DMS114 treated with DMSO at 0.1 percent for 48 hours (cell line): ENCODE data around the gene ARHGAP33.

Source experiments
- DNase-seq: peaks from one replicate; lab custom pipeline; 2025; ENCODE audit not compliant: unreplicated experiment; lab: John Stamatoyannopoulos, UW

ARHGAP33 gene

GRCh38 chr19:35739275-35740107 is 35.9 kb upstream of the ARHGAP33 start:
- DNase-seq: no peak

GRCh38 chr19:35740108-35740422 is 35.3 kb upstream of the ARHGAP33 start:
- no peak for DNase-seq

GRCh38 chr19:35740423-35741202 is 34.8 kb upstream of the ARHGAP33 start:
- DNase-seq: peak; percentile 98

- DNase-seq: no peak
Measured at GRCh38 chr19:35741203-35741515, 34.2 kb upstream of the ARHGAP33 start.

- no peak for DNase-seq
Measured at GRCh38 chr19:35742121-35742724, 33.1 kb upstream of the ARHGAP33 start, which contains the start of gene IGFLR1. Gene IGFLR1, minus strand, starts transcription at chr19:35742452. Its CDS starts 1,272 bp downstream, at chr19:35741180.

GRCh38 chr19:35743640-35744429 is 31.5 kb upstream of the ARHGAP33 start:
- DNase-seq: no peak

GRCh38 chr19:35744430-35745327 is 30.7 kb upstream of the ARHGAP33 start:
- peak; percentile 97 for DNase-seq

- DNase-seq: peak; percentile 98
Measured at GRCh38 chr19:35745328-35746086, 29.9 kb upstream of the ARHGAP33 start, which contains the start of the genes PSENEN and U2AF1L4. Gene PSENEN, plus strand, starts transcription at chr19:35745651. Its CDS starts 280 bp downstream, at chr19:35745931. Gene U2AF1L4, minus strand, starts transcription at chr19:35745418. Its CDS starts 27 bp downstream, at chr19:35745391.

GRCh38 chr19:35746087-35746462 is 29.3 kb upstream of the ARHGAP33 start:
- DNase-seq: no peak

- DNase-seq: no peak
Measured at GRCh38 chr19:35746531-35746930, 28.8 kb upstream of the ARHGAP33 start.

- DNase-seq: peak; percentile 98
Measured at GRCh38 chr19:35748106-35749020, 27.0 kb upstream of the ARHGAP33 start, which contains the start of gene LIN37. Gene LIN37, plus strand, starts transcription at chr19:35748576. Its CDS starts 149 bp downstream, at chr19:35748725.

- DNase-seq: no peak
Measured at GRCh38 chr19:35750167-35750566, 25.2 kb upstream of the ARHGAP33 start.

GRCh38 chr19:35751839-35752745 is 23.3 kb upstream of the ARHGAP33 start:
- no peak for DNase-seq

GRCh38 chr19:35752746-35753350 is 22.5 kb upstream of the ARHGAP33 start:
- DNase-seq: no peak

- no peak for DNase-seq
Measured at GRCh38 chr19:35753634-35754369, 21.6 kb upstream of the ARHGAP33 start.
